ENCODE data around the gene UTS2. TPM values are rescaled to one million over a fixed set of nuclear protein-coding genes. Genes with fewer than 3 reads are reported as not detected.

UTS2 gene
- total and polyA plus RNA-seq, 9 of the 15 experiments (the other 6 are each of a cell fraction or from before 2014, with no cell fraction given), result 0.22 to 0.29 TPM; not detected in 7

GRCh38 chr1:7833035-7833434 is 19.8 kb downstream of the UTS2 start:
- ATAC-seq, result no peak

More at GRCh38 chr1:7833035-7833434, 19.8 kb downstream of the UTS2 start:
- Histone ChIP-seq H2AFZ (ENCODE audit: low read depth, low read length) (no peak overlapping the region), H3K79me2 (ENCODE audit: control insufficient read depth, insufficient read depth, low read length) (peaks cover 54% of the 10 kb centered on the region), H3K4me1 (replicated peaks in 1 of 2; ENCODE audit: control insufficient read depth in 2 of 2, insufficient read depth in 2 of 2, low read length in 2 of 2) (no peaks in the 10 kb centered on the region; a peak in 2 of 5 replicates), H3K9me1 (ENCODE audit: control insufficient read depth, insufficient read depth, low read length) (no peaks in the 10 kb centered on the region), H4K20me1 (replicated peaks; ENCODE audit: control insufficient read depth, insufficient read depth, low read length) (no peaks in the 10 kb centered on the region), H3K27me3 (ENCODE audit: control insufficient read depth in 2 of 2, insufficient read depth in 2 of 2, low read length in 2 of 2) (no peaks in the 10 kb centered on the region), H3K4me2 (ENCODE audit: insufficient read depth, low read length) (no peak overlapping the region), H3K36me3 (ENCODE audit: control insufficient read depth, insufficient read depth, low read length) (peaks cover 60% of the 10 kb centered on the region), H3K9me3 (replicated peaks; ENCODE audit: control insufficient read depth, insufficient read depth, low read depth, low read length) (no peaks in the 10 kb centered on the region), H3K4me3 (no peak overlapping the region), H3K27ac (ENCODE audit: extremely low read depth, low read depth, low read length) (no peak overlapping the region), H3K9ac (ENCODE audit: insufficient read depth in 1 of 2, low read depth in 2 of 2, low read length in 2 of 2) (no peak overlapping the region)
- DNase-seq (ENCODE audit: extremely low read depth in 1 of 4, low spot score in 3 of 4) (no peak), FAIRE-seq (no peak)
- TF ChIP-seq SNIP1 (IDR thresholded peaks at IDR 0.05; ENCODE audit: low read depth) (no peak), MYNN (IDR thresholded peaks at IDR 0.05) (no peak), MYNN (CRISPR knock-in tag; IDR thresholded peaks at IDR 0.05) (no peak), CCAR2 (IDR thresholded peaks at IDR 0.05; ENCODE audit: low read depth, low read length) (no peak), RHOXF2B (CRISPR knock-in tag; conservative IDR thresholded peaks at IDR 0.05) (no peak), ZNF212 (CRISPR knock-in tag; IDR thresholded peaks at IDR 0.05) (no peak), NCOA4 (IDR thresholded peaks at IDR 0.05; ENCODE audit: partially characterized antibody) (no peak), HINFP (tag; conservative IDR thresholded peaks at IDR 0.05; ENCODE audit: low read depth) (no peak), RBFOX2 (IDR thresholded peaks at IDR 0.05; ENCODE audit: low read depth, low read length) (no peak), ZNF609 (CRISPR knock-in tag; IDR thresholded peaks at IDR 0.05; ENCODE audit: borderline replicate concordance) (no peak)
- TF ChIP-seq, protein P1, sequence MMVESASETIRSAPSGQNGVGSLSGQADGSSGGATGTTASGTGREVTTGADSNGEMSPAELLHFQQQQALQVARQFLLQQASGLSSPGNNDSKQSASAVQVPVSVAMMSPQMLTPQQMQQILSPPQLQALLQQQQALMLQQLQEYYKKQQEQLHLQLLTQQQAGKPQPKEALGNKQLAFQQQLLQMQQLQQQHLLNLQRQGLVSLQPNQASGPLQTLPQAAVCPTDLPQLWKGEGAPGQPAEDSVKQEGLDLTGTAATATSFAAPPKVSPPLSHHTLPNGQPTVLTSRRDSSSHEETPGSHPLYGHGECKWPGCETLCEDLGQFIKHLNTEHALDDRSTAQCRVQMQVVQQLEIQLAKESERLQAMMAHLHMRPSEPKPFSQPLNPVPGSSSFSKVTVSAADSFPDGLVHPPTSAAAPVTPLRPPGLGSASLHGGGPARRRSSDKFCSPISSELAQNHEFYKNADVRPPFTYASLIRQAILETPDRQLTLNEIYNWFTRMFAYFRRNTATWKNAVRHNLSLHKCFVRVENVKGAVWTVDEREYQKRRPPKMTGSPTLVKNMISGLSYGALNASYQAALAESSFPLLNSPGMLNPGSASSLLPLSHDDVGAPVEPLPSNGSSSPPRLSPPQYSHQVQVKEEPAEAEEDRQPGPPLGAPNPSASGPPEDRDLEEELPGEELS (CRISPR knock-in tag; IDR thresholded peaks at IDR 0.05; ENCODE audit: borderline replicate concordance), result no peak
- TF ChIP-seq, protein P2, sequence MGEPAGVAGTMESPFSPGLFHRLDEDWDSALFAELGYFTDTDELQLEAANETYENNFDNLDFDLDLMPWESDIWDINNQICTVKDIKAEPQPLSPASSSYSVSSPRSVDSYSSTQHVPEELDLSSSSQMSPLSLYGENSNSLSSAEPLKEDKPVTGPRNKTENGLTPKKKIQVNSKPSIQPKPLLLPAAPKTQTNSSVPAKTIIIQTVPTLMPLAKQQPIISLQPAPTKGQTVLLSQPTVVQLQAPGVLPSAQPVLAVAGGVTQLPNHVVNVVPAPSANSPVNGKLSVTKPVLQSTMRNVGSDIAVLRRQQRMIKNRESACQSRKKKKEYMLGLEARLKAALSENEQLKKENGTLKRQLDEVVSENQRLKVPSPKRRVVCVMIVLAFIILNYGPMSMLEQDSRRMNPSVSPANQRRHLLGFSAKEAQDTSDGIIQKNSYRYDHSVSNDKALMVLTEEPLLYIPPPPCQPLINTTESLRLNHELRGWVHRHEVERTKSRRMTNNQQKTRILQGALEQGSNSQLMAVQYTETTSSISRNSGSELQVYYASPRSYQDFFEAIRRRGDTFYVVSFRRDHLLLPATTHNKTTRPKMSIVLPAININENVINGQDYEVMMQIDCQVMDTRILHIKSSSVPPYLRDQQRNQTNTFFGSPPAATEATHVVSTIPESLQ (CRISPR knock-in tag; IDR thresholded peaks at IDR 0.05), result no peak
- in situ Hi-C loops (cut with MboI), result no loop called here
- intact Hi-C loops (cut with micrococcal nuclease), result no loop called here
- CTCF ChIA-PET (ENCODE audit: low intra/inter-chr PET ratio), result interaction anchor here (0.6 kb wide), 1 partner anchor 331 kb away, joined by 3 read pairs; no protein-coding TSS in a partner anchor
- no TSS peak for BruUV-seq (replicated peaks)
- POLR2A ChIA-PET, result no interaction called here

Measured in K562 (cell line).